ENCODE measurements around the gene DSC2.

GRCh38 chr18:31116853-31117595 lies 14.8 kb upstream of the DSC2 start:
- no peak for TF ChIP-seq CTCF (IDR thresholded peaks at IDR 0.05)
- no peak for TF ChIP-seq EP300 (IDR thresholded peaks at IDR 0.05)
- TF ChIP-seq POLR2A (IDR thresholded peaks at IDR 0.05), result no peak

All from gastroesophageal sphincter (tissue), 3 donors.